Endodermal cell (in vitro differentiated cells): ENCODE measurements around the gene POLR1C. TPM values are rescaled to one million over a fixed set of nuclear protein-coding genes. Genes with fewer than 3 reads are reported as not detected.
"Not testable (repeated sequence)": the region's sequence is repeated elsewhere in the genome, so short reads cannot be mapped to it uniquely, and the experiment has no call there.

Experiments used
- DNase-seq: peaks from one replicate; pipeline ENCODE4 v3.0.0-alpha.2; 2017
- H3K27ac ChIP-seq: 2 replicates; pipeline ENCODE4 v1.5.1; 2013; ENCODE audit warnings: mild to moderate bottlenecking, low read depth, low read length, moderate library complexity
- H3K27me3 ChIP-seq: 2 replicates; pipeline ENCODE4 v1.6.1; 2013; ENCODE audit warnings: mild to moderate bottlenecking, low read length, moderate library complexity; ENCODE audit not compliant: insufficient read depth, control insufficient read depth, poor library complexity, severe bottlenecking
- H3K36me3 ChIP-seq: 2 replicates; pipeline ENCODE4 v1.7.0; 2013; ENCODE audit warnings: mild to moderate bottlenecking, low read length, moderate library complexity; ENCODE audit not compliant: control insufficient read depth, insufficient read depth
- H3K4me1 ChIP-seq: one replicate; pipeline ENCODE4 v1.7.0; 2013; ENCODE audit warnings: low read length; ENCODE audit not compliant: control insufficient read depth, insufficient read depth
- H3K4me3 ChIP-seq: 2 replicates; pipeline ENCODE4 v1.5.1; 2013; ENCODE audit warnings: mild to moderate bottlenecking, low read length, moderate library complexity
- H3K9ac ChIP-seq: 2 replicates; pipeline ENCODE4 v1.6.1; 2013; ENCODE audit warnings: mild to moderate bottlenecking, low read length, moderate library complexity; ENCODE audit not compliant: poor library complexity, severe bottlenecking; ENCODE audit errors: extremely low read depth
- H3K9me3 ChIP-seq: 2 replicates; pipeline ENCODE4 v1.6.1; 2013; ENCODE audit warnings: mild to moderate bottlenecking, low read length, moderate library complexity; ENCODE audit not compliant: control insufficient read depth
- H3K27ac Mint-ChIP-seq: 2 replicates; pipeline ENCODE4 v1.8.0; 2020; ENCODE audit warnings: mixed read lengths
- H3K27me3 Mint-ChIP-seq: 2 replicates; pipeline ENCODE4 v1.8.0; 2021; ENCODE audit warnings: mild to moderate bottlenecking, mixed read lengths; ENCODE audit not compliant: insufficient read depth
- H3K36me3 Mint-ChIP-seq: 2 replicates; pipeline ENCODE4 v1.8.0; 2020; ENCODE audit warnings: low read depth, mixed read lengths
- H3K4me1 Mint-ChIP-seq: 2 replicates; pipeline ENCODE4 v1.8.0; 2020; ENCODE audit warnings: mixed read lengths
- H3K4me3 Mint-ChIP-seq: 2 replicates; pipeline ENCODE4 v1.8.0; 2020; ENCODE audit warnings: mild to moderate bottlenecking, moderate library complexity, mixed read lengths
- H3K9me3 Mint-ChIP-seq: 2 replicates; pipeline ENCODE4 v1.8.0; 2020; ENCODE audit warnings: mild to moderate bottlenecking, mixed read lengths
- CTCF ChIP-seq: fragments of 200-600 bp; sonication (generic); conservative IDR thresholded peaks from 2 replicates; pipeline ENCODE4 v1.5.0; 2021; ENCODE audit warnings: antibody characterized with exemption, mild to moderate bottlenecking
- WGBS, 2 experiments: methylation state at CpG; one replicate each; pipeline versions ENCODE4 v1.1.5 to v1.1.7; 2013; ENCODE audit warnings: missing lambda C conversion rate in 2 of 2, mixed read lengths in 1 of 2; ENCODE audit not compliant: insufficient coverage in 1 of 2, insufficient read length in 1 of 2; 5-methylcytosine and 5-hydroxymethylcytosine counted together
- total RNA-seq, 2 donors: library from RNA; stranded (reverse); fragmentation: NEBNext Ultra II Directional in 1 of 2; extraction: Animal tissue kit (Norgen Biotek cat#: 25700) in 1 of 2; gene quantifications; 2 replicates in 1 of 2; 3 replicates in 1 of 2; pipeline ENCODE4 v1.2.1, GENCODE V29; 2021

The POLR1C gene
- total RNA-seq, 2 donors from 2014 or later: 37.6 to 44.2 TPM

GRCh38 chr6:43532201-43532600 lies 15.3 kb downstream of the POLR1C start:
- Mint-ChIP-seq H3K27me3 (no peaks in the 10 kb centered on the region), H3K4me1 (no peaks in the 10 kb centered on the region), H3K27ac (peak overlapping the region; percentile 13), H3K9me3 (no peaks in the 10 kb centered on the region), H3K4me3 (no peak overlapping the region), H3K36me3 (peaks cover 64% of the 10 kb centered on the region)
- peaks cover 75% of the 10 kb centered on the region for H3K36me3 ChIP-seq
- no peak overlapping the region for H3K4me3 ChIP-seq
- H3K4me1 ChIP-seq: peaks cover 5% of the 10 kb centered on the region
- no peaks in the 10 kb centered on the region for H3K9me3 ChIP-seq
- WGBS, 2 experiments: 78 to 98% methylated on average over 1 of the region's 1 CpG
- DNase-seq: no peak
- no peaks in the 10 kb centered on the region for H3K27me3 ChIP-seq
- no peak for TF ChIP-seq CTCF
- H3K27ac ChIP-seq: no peak overlapping the region
- no peak overlapping the region for H3K9ac ChIP-seq

GRCh38 chr6:43538986-43539385 lies 22.1 kb downstream of the POLR1C start:
- not testable (repeated sequence) for H3K4me1 Mint-ChIP-seq, H3K9me3 ChIP-seq, H3K9ac ChIP-seq, H3K27me3 Mint-ChIP-seq, H3K4me3 ChIP-seq, H3K9me3 Mint-ChIP-seq, H3K27ac Mint-ChIP-seq, H3K4me3 Mint-ChIP-seq, H3K27me3 ChIP-seq, DNase-seq, H3K4me1 ChIP-seq, H3K27ac ChIP-seq
- 97% methylated on average over 15 of the region's 17 CpGs; no CpG with 5 or more reads in 1 of the 2 experiments for WGBS, 2 experiments
- H3K36me3 Mint-ChIP-seq: peaks cover 50% of the 10 kb centered on the region
- peaks cover 53% of the 10 kb centered on the region for H3K36me3 ChIP-seq

GRCh38 chr6:43539409-43539808 lies 22.5 kb downstream of the POLR1C start:
- H3K9me3 ChIP-seq, H3K27ac ChIP-seq, H3K4me1 Mint-ChIP-seq, H3K27me3 Mint-ChIP-seq, H3K27me3 ChIP-seq, H3K9me3 Mint-ChIP-seq, DNase-seq, H3K4me3 Mint-ChIP-seq, H3K9ac ChIP-seq, H3K4me3 ChIP-seq, H3K27ac Mint-ChIP-seq, H3K4me1 ChIP-seq: not testable (repeated sequence)
- WGBS, 2 experiments: 97 to 98% methylated on average over 17 to 20 of the region's 20 CpGs
- H3K36me3 Mint-ChIP-seq: peaks cover 53% of the 10 kb centered on the region
- H3K36me3 ChIP-seq: peaks cover 51% of the 10 kb centered on the region

GRCh38 chr6:43540507-43540906 lies 23.6 kb downstream of the POLR1C start:
- peaks cover 59% of the 10 kb centered on the region for H3K36me3 Mint-ChIP-seq
- no peaks in the 10 kb centered on the region for H3K9me3 ChIP-seq
- H3K4me1 ChIP-seq: no peaks in the 10 kb centered on the region
- H3K27me3 ChIP-seq: no peaks in the 10 kb centered on the region
- no peaks in the 10 kb centered on the region for H3K9me3 Mint-ChIP-seq
- H3K27ac Mint-ChIP-seq: no peak overlapping the region
- H3K4me3 ChIP-seq: no peak overlapping the region
- 94 to 97% methylated on average over 5 of the region's 5 CpGs for WGBS, 2 experiments
- no peak overlapping the region for H3K27ac ChIP-seq
- H3K4me1 Mint-ChIP-seq: no peaks in the 10 kb centered on the region
- TF ChIP-seq CTCF: no peak
- H3K9ac ChIP-seq: no peak overlapping the region
- peaks cover 57% of the 10 kb centered on the region for H3K36me3 ChIP-seq
- H3K4me3 Mint-ChIP-seq: no peak overlapping the region
- H3K27me3 Mint-ChIP-seq: no peaks in the 10 kb centered on the region
- no peak for DNase-seq
